ENCODE results near the gene FOXO4. TPM values are rescaled to one million over a fixed set of nuclear protein-coding genes. Genes with fewer than 3 reads are reported as not detected.

Gene FOXO4
- total and polyA plus RNA-seq, 2 of the 13 experiments (the other 11 are each of a cell fraction or from before 2014, with no cell fraction given) = 5.1 to 5.7 TPM

GRCh38 chrX:71128166-71128833 is 32.6 kb downstream of the FOXO4 start:
- 80% methylated on average over 5 of the region's 12 CpGs for WGBS (ENCODE audit: low lambda C conversion rate)
- ATAC-seq = no peak
- POLR2A ChIA-PET = interaction anchor here (1.0 kb wide), 1 partner anchor 10 kb away, joined by 3 read pairs; the partner anchor contains the start of gene MED12

GRCh38 chrX:71128915-71129765 is 33.5 kb downstream of the FOXO4 start:
- Histone ChIP-seq H3K4me2 (ENCODE audit: low read depth, low read length) (no peak overlapping the region), H3K79me2 (ENCODE audit: insufficient read depth, low read length) (no peaks in the 10 kb centered on the region), H3K9ac (ENCODE audit: insufficient read depth, low read depth, low read length) (no peak overlapping the region), H4K20me1 (ENCODE audit: insufficient read depth, low read length) (no peaks in the 10 kb centered on the region), H3K27ac (ENCODE audit: extremely low read length, insufficient read depth, low read length) (no peak overlapping the region), H3K9me3 (ENCODE audit: low read length) (no peaks in the 10 kb centered on the region), H3K4me1 (ENCODE audit: insufficient read depth, low read length) (peaks cover 7% of the 10 kb centered on the region; the same call in 1 of the 2 replicates), H3K36me3 (replicated peaks in 1 of 2; ENCODE audit: control insufficient read depth in 1 of 2, insufficient read depth in 2 of 2, low read length in 2 of 2) (peaks cover 14 to 44% of the 10 kb centered on the region in 2 experiments; a peak in 4 of 5 replicates), H2AFZ (ENCODE audit: low read length) (no peak overlapping the region), H3K27me3 (ENCODE audit: control insufficient read depth in 1 of 2, insufficient read depth in 2 of 2, low read length in 2 of 2) (no peaks in the 10 kb centered on the region), H3K4me3 (replicated peaks in 1 of 3; ENCODE audit: insufficient read depth in 1 of 3, low read depth in 2 of 3, low read length in 3 of 3) (no peak overlapping the region)
- WGBS (ENCODE audit: low lambda C conversion rate) = over 99% methylated on average over 9 of the region's 18 CpGs
- intact Hi-C loops (cut with micrococcal nuclease; ENCODE audit: unreplicated experiment) (loop anchor here (1.0 kb wide), 2 partner anchors 31 to 131 kb away; no protein-coding TSS in a partner anchor), in situ Hi-C loops (cut with HindIII; ENCODE audit: extremely low pct_ligation_motif_present, low pct_unique_long_range_greater_than_20kb) (no loop called here)
- BruUV-seq (replicated peaks) = TSS peak; percentile 28
- DNase-seq (ENCODE audit: low spot score) (peak; percentile 35), ATAC-seq (peak; percentile 94), FAIRE-seq (peak; percentile 94)
- ChIA-PET POLR2A (no interaction called here), CTCF (ENCODE audit: low intra/inter-chr PET ratio, low total read pairs) (interaction anchor here (1.3 to 1.8 kb wide), 3 partner anchors 31 to 158 kb away, joined by 6 to 13 read pairs (median 9); no protein-coding TSS in a partner anchor)
- TF ChIP-seq MEF2D (CRISPR knock-in tag; IDR thresholded peaks at IDR 0.05) (no peak), ZNF687 (CRISPR knock-in tag; IDR thresholded peaks at IDR 0.05) (peak; percentile 27; the same call in 1 of the 2 replicates), FOXA1 (IDR thresholded peaks at IDR 0.05) (no peak), FOXA1 (CRISPR knock-in tag; IDR thresholded peaks at IDR 0.05) (0 out of 2 replicates have a peak, but pooled peaks have one; percentile 26), POGK (CRISPR knock-in tag; conservative IDR thresholded peaks at IDR 0.05) (no peak), EHMT2 (IDR thresholded peaks at IDR 0.05; ENCODE audit: borderline replicate concordance, low read depth, low read length) (no peak), ZNF557 (CRISPR knock-in tag; IDR thresholded peaks at IDR 0.05) (no peak), MLLT10 (CRISPR knock-in tag; IDR thresholded peaks at IDR 0.05) (no peak), XRCC5 (optimal IDR thresholded peaks at IDR 0.05; ENCODE audit: low read length) (peak; percentile 19)

More at GRCh38 chrX:71128166-71128833, 32.6 kb downstream of the FOXO4 start:
- no peaks in the 10 kb centered on the region for H3K79me2 ChIP-seq (ENCODE audit: insufficient read depth, low read length)
- no peak overlapping the region for H3K9ac ChIP-seq (ENCODE audit: insufficient read depth, low read depth, low read length)
- CTCF ChIA-PET (ENCODE audit: low intra/inter-chr PET ratio, low total read pairs) = interaction anchor here (1.3 to 1.8 kb wide), 3 partner anchors 30 to 158 kb away, joined by 6 to 13 read pairs (median 9); no protein-coding TSS in a partner anchor
- H3K4me3 ChIP-seq (replicated peaks in 1 of 3; ENCODE audit: insufficient read depth in 1 of 3, low read depth in 2 of 3, low read length in 3 of 3) = no peak overlapping the region
- H3K4me1 ChIP-seq (ENCODE audit: insufficient read depth, low read length) = peaks cover 7% of the 10 kb centered on the region; the same call in 1 of the 2 replicates
- no peaks in the 10 kb centered on the region for H3K9me3 ChIP-seq (ENCODE audit: low read length)
- H2AFZ ChIP-seq (ENCODE audit: low read length) = no peak overlapping the region
- H4K20me1 ChIP-seq (ENCODE audit: insufficient read depth, low read length) = no peaks in the 10 kb centered on the region
- H3K36me3 ChIP-seq (replicated peaks in 1 of 2; ENCODE audit: control insufficient read depth in 1 of 2, insufficient read depth in 2 of 2, low read length in 2 of 2) = peaks cover 14 to 49% of the 10 kb centered on the region in 2 experiments; a peak in 4 of 5 replicates
- intact Hi-C loops (cut with micrococcal nuclease; ENCODE audit: unreplicated experiment) = no loop called here
- no peak for DNase-seq (ENCODE audit: low spot score)
- FAIRE-seq = no peak
- in situ Hi-C loops (cut with HindIII; ENCODE audit: extremely low pct_ligation_motif_present, low pct_unique_long_range_greater_than_20kb) = no loop called here
- H3K4me2 ChIP-seq (ENCODE audit: low read depth, low read length) = no peak overlapping the region
- no peak for TF ChIP-seq ZBTB7A (CRISPR knock-in tag; IDR thresholded peaks at IDR 0.05)
- BruUV-seq (replicated peaks) = no TSS peak
- H3K27me3 ChIP-seq (ENCODE audit: control insufficient read depth in 1 of 2, insufficient read depth in 2 of 2, low read length in 2 of 2) = no peaks in the 10 kb centered on the region
- no peak overlapping the region for H3K27ac ChIP-seq (ENCODE audit: extremely low read length, insufficient read depth, low read length)

All from HepG2 (cell line).